ENCODE data around the gene ACSS2. TPM values are rescaled to one million over a fixed set of nuclear protein-coding genes. Genes with fewer than 3 reads are reported as not detected.
A peak's percentile ranks its signal among the peaks of the same experiment; 100 is the strongest.

ACSS2 gene
- total RNA-seq: 83.1 TPM

- peak; percentile 93 for ATAC-seq
Measured at GRCh38 chr20:34876406-34877282, at the start of gene ACSS2. Gene ACSS2, plus strand, starts transcription at chr20:34876612. Its CDS starts 34 bp downstream, at chr20:34876646.

GRCh38 chr20:34829191-34829590, 47.2 kb upstream of the ACSS2 start:
- ATAC-seq: no peak

- no peak for ATAC-seq
Measured at GRCh38 chr20:34831936-34832335, 44.5 kb upstream of the ACSS2 start.

- ATAC-seq: peak; percentile 23
Measured at GRCh38 chr20:34834459-34834893, 41.9 kb upstream of the ACSS2 start.

GRCh38 chr20:34842143-34842542, 34.3 kb upstream of the ACSS2 start:
- ATAC-seq: no peak

- ATAC-seq: no peak
Measured at GRCh38 chr20:34843421-34843820, 33.0 kb upstream of the ACSS2 start.

GRCh38 chr20:34848597-34848996, 27.8 kb upstream of the ACSS2 start:
- no peak for ATAC-seq

GRCh38 chr20:34849778-34850177, 26.6 kb upstream of the ACSS2 start:
- no peak for ATAC-seq

- ATAC-seq: no peak
Measured at GRCh38 chr20:34850969-34851368, 25.4 kb upstream of the ACSS2 start.

- ATAC-seq: no peak
Measured at GRCh38 chr20:34852298-34852697, 24.1 kb upstream of the ACSS2 start.

- ATAC-seq: no peak
Measured at GRCh38 chr20:34859367-34859766, 17.0 kb upstream of the ACSS2 start.

GRCh38 chr20:34859826-34860545, 16.4 kb upstream of the ACSS2 start:
- ATAC-seq: no peak

- peak; percentile 12 for ATAC-seq
Measured at GRCh38 chr20:34861386-34862084, 14.9 kb upstream of the ACSS2 start.

GRCh38 chr20:34862724-34863123, 13.7 kb upstream of the ACSS2 start:
- no peak for ATAC-seq

GRCh38 chr20:34863421-34863965, 12.9 kb upstream of the ACSS2 start:
- peak; percentile 14 for ATAC-seq

GRCh38 chr20:34864216-34864615, 12.2 kb upstream of the ACSS2 start:
- no peak for ATAC-seq

- ATAC-seq: no peak
Measured at GRCh38 chr20:34871320-34871926, 5.0 kb upstream of the ACSS2 start.

GRCh38 chr20:34871966-34872621, 4.3 kb upstream of the ACSS2 start:
- no peak for ATAC-seq

GRCh38 chr20:34872622-34873224, 3.7 kb upstream of the ACSS2 start, which contains the start of gene GGT7:
Gene GGT7, minus strand, starts transcription at chr20:34872856. Its CDS starts 41 bp downstream, at chr20:34872815.
- peak; percentile 23 for ATAC-seq

- ATAC-seq: no peak
Measured at GRCh38 chr20:34873583-34874093, 2.8 kb upstream of the ACSS2 start.

- ATAC-seq: peak; percentile 51
Measured at GRCh38 chr20:34874094-34874654, 2.2 kb upstream of the ACSS2 start.
